Raji (cell line): ENCODE measurements around the gene ZFP36L2.

Source experiments
- POLR2A ChIP-seq: IDR thresholded peaks from 2 replicates; pipeline ENCODE4 v1.6.1; 2011; ENCODE audit warnings: low read depth, low read length, control low read depth; ENCODE audit not compliant: insufficient read depth

The ZFP36L2 gene

GRCh38 chr2:43226558-43226954, at the start of gene ZFP36L2:
Gene ZFP36L2, minus strand, starts transcription at chr2:43226606. Its CDS starts 291 bp downstream, at chr2:43226315.
- TF ChIP-seq POLR2A, result peak; percentile 89

DNA sequence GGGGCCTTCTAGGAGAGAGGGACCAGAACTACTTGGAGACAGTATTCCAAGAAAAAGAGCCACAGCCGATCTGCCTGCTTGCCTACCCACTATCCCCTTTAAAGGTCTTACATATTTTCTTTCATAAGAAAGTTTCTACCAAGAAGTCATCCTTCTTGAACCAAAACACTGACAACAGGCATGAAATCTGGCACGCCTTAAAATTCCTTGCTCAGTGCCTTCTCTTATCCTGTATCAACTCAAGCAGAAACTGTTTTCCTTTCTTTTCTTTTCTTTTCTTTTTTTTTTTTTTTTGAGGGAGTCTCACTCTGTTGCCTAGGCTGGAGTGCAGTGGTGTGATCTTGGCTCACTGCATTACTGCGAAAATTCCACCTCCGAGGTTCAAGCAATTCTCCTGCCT, 48.3 kb upstream of the ZFP36L2 start:
- no peak for TF ChIP-seq POLR2A

DNA sequence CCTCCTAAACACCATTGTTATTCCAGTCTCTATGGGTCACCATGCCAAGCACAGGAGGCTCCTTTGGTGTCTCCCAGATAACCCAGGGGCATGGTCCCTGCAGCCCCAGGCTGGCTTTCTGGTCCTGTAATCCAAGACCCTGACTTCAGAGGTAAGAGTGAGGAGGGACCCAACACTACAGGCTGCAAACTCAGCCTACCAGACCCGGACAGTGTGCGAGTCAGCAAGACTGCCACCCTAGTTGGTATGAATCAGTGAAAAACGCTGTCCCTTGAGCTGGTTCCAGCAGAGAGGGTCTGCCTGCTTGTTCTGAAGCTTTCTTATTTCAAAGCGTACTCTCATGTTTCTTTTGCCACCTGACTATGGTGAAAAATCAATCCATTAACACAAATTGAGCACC, 47.6 kb upstream of the ZFP36L2 start:
- no peak for TF ChIP-seq POLR2A

- TF ChIP-seq POLR2A, result no peak
Observed at GRCh38 chr2:43273529-43273928, 47.1 kb upstream of the ZFP36L2 start.

DNA sequence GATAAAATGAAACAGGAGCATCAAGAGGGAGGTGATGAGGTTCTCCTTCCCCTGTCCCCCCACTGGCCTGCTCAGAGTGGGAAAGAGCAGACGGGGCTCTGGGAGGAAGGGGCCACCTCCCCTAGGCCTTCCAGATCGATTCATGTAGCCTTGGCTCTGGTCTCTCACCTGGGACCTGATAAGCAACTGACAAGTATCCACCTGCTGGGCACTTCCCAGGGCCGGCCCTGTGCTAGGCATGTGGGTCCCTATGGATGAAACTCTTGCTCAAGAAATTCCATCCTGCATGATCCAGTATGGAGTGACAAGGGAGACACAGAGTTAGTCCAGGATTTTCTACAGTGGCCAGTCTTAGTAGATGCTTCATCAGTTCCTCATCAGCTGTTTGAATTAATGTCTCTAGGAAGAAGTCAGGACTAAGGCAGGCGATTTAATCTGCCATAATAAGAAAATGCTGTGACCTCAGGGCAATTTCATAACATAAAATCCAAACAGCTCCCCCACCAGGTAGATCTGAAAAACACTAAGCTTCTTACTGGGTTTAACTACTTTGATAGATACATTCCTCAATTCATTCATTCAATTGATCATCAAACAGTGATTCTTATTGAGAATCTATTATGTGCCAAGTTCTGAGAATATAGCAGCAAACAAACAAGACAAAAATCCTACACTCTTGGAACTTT, 44.7 kb upstream of the ZFP36L2 start:
- TF ChIP-seq POLR2A, result no peak

- no peak for TF ChIP-seq POLR2A
Observed at GRCh38 chr2:43270461-43270860, 44.1 kb upstream of the ZFP36L2 start.

GRCh38 chr2:43269706-43270105, 43.3 kb upstream of the ZFP36L2 start:
- TF ChIP-seq POLR2A, result no peak

GRCh38 chr2:43269074-43269572, 42.7 kb upstream of the ZFP36L2 start:
- no peak for TF ChIP-seq POLR2A

DNA sequence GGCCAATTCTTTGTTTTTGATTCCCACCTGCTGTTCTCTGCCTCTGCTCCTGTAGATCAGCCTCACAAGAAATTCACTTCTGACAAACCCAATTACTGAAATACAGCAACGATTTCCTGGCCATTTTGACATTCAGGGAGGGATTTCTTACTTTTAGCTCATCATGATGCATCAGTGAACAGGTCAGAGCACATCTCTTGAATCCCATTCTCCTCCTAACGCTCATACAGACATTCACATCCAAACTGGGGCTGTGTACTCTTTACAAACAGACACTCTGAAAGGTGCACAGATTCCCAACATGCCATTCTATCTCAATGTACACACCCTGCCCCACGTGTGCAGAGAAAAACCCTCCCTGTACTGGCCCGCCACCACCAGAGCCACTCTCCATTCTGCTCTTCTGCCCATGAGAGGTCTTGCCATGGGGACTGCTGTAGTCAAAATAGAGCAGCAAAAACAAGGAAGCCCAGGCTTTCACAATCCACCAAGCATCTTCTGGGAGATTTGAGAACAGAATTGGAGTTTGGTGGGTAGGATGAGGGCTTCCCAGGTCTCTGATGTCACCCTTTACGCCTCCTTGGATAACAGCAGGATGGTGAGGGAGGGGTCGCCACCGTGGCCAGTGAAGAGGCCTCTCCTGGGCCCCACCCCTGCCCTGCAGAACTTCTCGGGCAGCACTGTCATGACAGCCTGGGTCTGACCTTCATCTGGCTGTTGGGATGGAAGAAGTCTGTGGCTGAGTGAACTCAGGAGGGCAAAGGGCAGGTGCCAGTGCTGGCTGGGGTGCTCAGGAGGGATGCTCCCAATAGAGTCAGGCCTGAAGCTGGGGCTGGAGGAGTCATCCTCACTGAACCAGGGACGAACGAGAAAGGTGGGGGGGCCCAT, 41.9 kb upstream of the ZFP36L2 start:
- TF ChIP-seq POLR2A, result no peak

DNA sequence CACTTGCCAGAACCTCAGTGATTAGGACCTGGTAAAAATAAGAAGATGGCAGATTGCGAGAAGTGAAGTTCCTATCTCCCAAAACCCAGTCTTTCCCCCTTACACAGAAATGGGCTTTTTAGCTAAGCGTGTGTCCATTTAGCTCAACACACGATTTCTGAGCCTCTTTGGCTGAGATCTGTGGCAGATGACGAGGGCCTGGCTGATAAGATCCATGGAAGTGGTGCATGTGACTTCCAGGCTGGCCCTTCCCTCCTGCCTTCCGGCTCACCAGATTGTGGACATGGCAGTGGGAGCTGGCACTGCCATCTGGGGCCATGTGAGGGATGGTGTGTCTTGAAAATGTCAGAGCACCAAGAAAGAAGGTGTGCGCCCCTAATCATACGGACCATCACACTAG, 41.0 kb upstream of the ZFP36L2 start:
- TF ChIP-seq POLR2A, result no peak

GRCh38 chr2:43266711-43267111, 40.3 kb upstream of the ZFP36L2 start:
- TF ChIP-seq POLR2A, result no peak

DNA sequence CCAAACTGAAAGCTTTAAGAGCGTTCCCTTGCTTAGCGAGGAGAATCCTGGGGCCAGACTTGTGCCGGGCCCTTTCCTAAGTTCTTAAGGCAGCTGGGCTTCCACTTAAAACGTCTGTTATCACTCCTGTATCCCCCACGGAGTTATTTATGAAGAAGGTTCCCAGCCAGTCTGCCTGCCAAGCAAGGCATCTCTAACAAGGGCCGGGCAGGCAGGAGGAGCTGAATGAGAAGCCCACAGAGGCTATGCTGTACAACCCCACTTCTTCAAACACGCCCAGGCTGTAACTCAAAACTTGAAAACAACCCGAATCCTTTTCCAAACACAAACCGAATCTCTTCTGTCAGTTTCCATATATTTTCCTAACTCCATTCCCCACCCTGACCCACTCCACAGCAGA, 39.0 kb upstream of the ZFP36L2 start:
- TF ChIP-seq POLR2A, result no peak

DNA sequence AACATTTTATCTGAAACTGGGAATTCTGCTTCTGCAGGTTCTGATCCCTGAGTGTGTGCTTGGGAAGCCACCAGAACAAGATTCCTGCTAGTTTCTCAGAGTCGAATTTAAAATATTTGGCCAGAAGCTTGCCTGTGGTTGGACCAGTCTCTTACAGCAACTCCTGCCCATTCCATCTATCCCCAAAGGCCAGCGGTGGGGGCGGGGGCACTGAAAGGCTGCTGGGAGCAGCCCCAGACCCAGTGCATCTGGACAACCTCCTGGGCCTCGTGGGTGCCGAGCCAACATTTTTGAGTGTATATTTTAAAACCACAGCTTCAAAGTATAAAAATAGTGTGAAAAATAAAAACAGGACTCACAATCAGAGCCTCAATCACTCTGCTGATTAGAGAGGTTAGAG, 38.6 kb upstream of the ZFP36L2 start:
- no peak for TF ChIP-seq POLR2A

DNA sequence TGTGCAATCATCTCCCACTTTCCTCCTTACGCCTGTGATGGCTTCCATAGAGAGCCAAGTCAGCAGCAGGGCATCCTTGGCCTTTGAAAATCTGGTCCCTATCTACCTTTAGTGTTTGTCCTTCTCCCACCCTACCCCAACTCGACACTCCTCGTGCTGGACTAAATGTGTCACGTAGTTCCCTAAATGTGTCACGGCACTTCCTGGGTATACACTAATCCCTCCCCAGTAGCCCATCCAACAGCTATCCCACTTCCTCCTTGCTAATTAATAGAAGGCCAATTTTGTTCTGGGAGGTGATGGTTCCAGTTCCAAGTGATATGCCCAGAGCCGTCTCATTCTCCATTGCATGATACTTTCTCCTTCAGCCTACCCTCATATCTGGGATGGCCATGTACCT, 36.5 kb upstream of the ZFP36L2 start:
- no peak for TF ChIP-seq POLR2A

DNA sequence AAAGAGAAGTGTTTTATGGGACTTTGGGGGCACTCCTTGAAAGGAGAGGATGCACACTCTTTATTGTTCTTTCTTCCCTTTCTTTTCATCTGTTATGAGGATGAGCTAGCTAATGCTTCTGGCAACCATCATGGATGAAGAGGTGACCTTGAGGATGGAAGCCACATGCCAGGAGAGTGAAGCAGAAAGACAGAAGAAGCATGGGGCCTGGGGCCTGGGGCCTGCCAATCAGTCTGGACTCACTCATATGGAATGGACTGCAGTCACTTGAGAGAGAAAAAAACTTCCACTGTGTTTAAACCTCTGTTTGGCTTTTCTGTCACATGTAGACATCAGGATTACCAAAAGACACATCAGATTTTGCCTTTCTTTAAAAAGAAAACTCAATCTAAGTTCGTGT, 35.8 kb upstream of the ZFP36L2 start:
- no peak for TF ChIP-seq POLR2A

GRCh38 chr2:43259512-43259911, 33.1 kb upstream of the ZFP36L2 start:
- TF ChIP-seq POLR2A, result no peak
